HCT116 (cell line): ENCODE results near the gene MAML2. TPM values are rescaled to one million over a fixed set of nuclear protein-coding genes. Genes with fewer than 3 reads are reported as not detected.

Source experiments
- ATAC-seq: fragments of 200-7000 bp; cut with Tn5 transposase; 2 replicates; pipeline ENCODE4 v1.9.1; 2020; ENCODE audit warnings: mild to moderate bottlenecking, moderate library complexity
- BruUV-seq: library from RNA; stranded (reverse); fragments of 400-500 nt; replicated peaks from 2 replicates; lab custom pipeline; 2021; lab: Mats Ljungman, UMichigan
- CTCF ChIA-PET: fragments of 300-600 bp; sonication (Branson Sonifier 250); formaldehyde crosslinking; loops from one replicate; lab custom pipeline; 2021; ENCODE audit warnings: antibody characterized with exemption; lab: Charles Lee
- POLR2A ChIA-PET: fragments of 300-600, 350-600 bp; sonication (Branson Sonifier 250); formaldehyde crosslinking; loops from one replicate; lab custom pipeline; 2021; ENCODE audit warnings: antibody characterized with exemption; lab: Charles Lee
- RAD21 ChIA-PET, 2 experiments: fragments of 300-600 bp; sonication (Branson Sonifier 250); formaldehyde crosslinking; loops; one replicate each; lab custom pipeline; 2023; ENCODE audit warnings: low total read pairs in 2 of 2; ENCODE audit not compliant: uncharacterized antibody in 2 of 2, unreplicated experiment in 2 of 2, low non-redundant PET in 1 of 2; lab: Charles Lee
- DNase-seq: peaks from one replicate; pipeline ENCODE4 v3.0.0-alpha.2; 2010; ENCODE audit warnings: low read depth, low spot score
- H2AFZ ChIP-seq: fragments of 200-600 bp; shearing (Covaris generic), sonication (generic); 2 replicates; pipeline ENCODE4 v1.6.1; 2017; ENCODE audit warnings: low read depth, mixed run types, mixed read lengths, antibody characterized with exemption, low read length; ENCODE audit not compliant: poor library complexity, severe bottlenecking
- H3K27ac ChIP-seq: 2 replicates; pipeline ENCODE4 v1.5.1; 2012; ENCODE audit warnings: low read depth, low read length
- H3K27me3 ChIP-seq: fragments of 200-600 bp; sonication (generic); 2 replicates; pipeline ENCODE4 v1.6.1; 2016; ENCODE audit warnings: mixed run types, low read length, mixed read lengths; ENCODE audit not compliant: insufficient read depth
- H3K36me3 ChIP-seq, 2 experiments: fragments of 200-500 bp in 1 of 2; fragments of 200-600 bp in 1 of 2; sonication (Bioruptor generic) in 1 of 2; sonication (generic) in 1 of 2; 2 replicates each; pipeline versions ENCODE4 v1.5.1 to v1.6.1; 2014 to 2016; ENCODE audit warnings: low read length in 2 of 2, inconsistent platforms in 1 of 2, mixed read lengths in 1 of 2, mixed run types in 1 of 2; ENCODE audit not compliant: insufficient read depth in 2 of 2, control insufficient read depth in 1 of 2
- H3K4me1 ChIP-seq, 2 experiments: fragments of 200-600 bp in 1 of 2; sonication (generic) in 1 of 2; 2 replicates each; pipeline versions ENCODE4 v1.5.1 to v1.6.1; 2012 to 2017; ENCODE audit warnings: low read length in 2 of 2, inconsistent platforms in 1 of 2, mild to moderate bottlenecking in 1 of 2, mixed read lengths in 1 of 2, mixed run types in 1 of 2, moderate library complexity in 1 of 2; ENCODE audit not compliant: insufficient read depth in 2 of 2, control insufficient read depth in 1 of 2
- H3K4me2 ChIP-seq: fragments of 200-600 bp; sonication (generic); 2 replicates; pipeline ENCODE4 v1.6.1; 2017; ENCODE audit warnings: mixed run types, low read length, mixed read lengths
- H3K4me3 ChIP-seq, 2 experiments: fragments of 200-600 bp in 1 of 2; sonication (generic) in 1 of 2; replicated peaks in 1 of 2; 2 replicates each; pipeline ENCODE4 v1.5.1; 2011 to 2016; ENCODE audit warnings: low read length in 2 of 2, control low read depth in 1 of 2, low read depth in 1 of 2, mild to moderate bottlenecking in 1 of 2, mixed read lengths in 1 of 2, mixed run types in 1 of 2
- H3K79me2 ChIP-seq: fragments of 200-600 bp; sonication (generic); 2 replicates; pipeline ENCODE4 v1.6.1; 2017; ENCODE audit warnings: mild to moderate bottlenecking, mixed run types, low read length, moderate library complexity, mixed read lengths; ENCODE audit not compliant: insufficient read depth
- H3K9ac ChIP-seq: fragments of 200-600 bp; sonication (generic); 2 replicates; pipeline ENCODE4 v1.6.1; 2016; ENCODE audit warnings: low read length, mixed read lengths
- H3K9me2 ChIP-seq: fragments of 200-600 bp; sonication (generic), shearing (Covaris generic); 2 replicates; pipeline ENCODE4 v1.6.1; 2017; ENCODE audit warnings: mixed run types, mild to moderate bottlenecking, moderate library complexity; ENCODE audit not compliant: insufficient read depth
- H3K9me3 ChIP-seq, 2 experiments: fragments of 200-500 bp in 1 of 2; fragments of 200-600 bp in 1 of 2; sonication (Bioruptor generic) in 1 of 2; sonication (generic) in 1 of 2; 2 replicates each; pipeline ENCODE4 v1.6.1; 2014 to 2017; ENCODE audit warnings: low read length in 2 of 2, mixed read lengths in 2 of 2, inconsistent platforms in 1 of 2, low read depth in 1 of 2, mild to moderate bottlenecking in 1 of 2, mixed run types in 1 of 2, moderate library complexity in 1 of 2; ENCODE audit not compliant: control insufficient read depth in 1 of 2, insufficient read depth in 1 of 2
- H4K20me1 ChIP-seq: fragments of 200-600 bp; sonication (generic), shearing (Covaris generic); 2 replicates; pipeline ENCODE4 v1.6.1; 2017; ENCODE audit warnings: mixed run types, mild to moderate bottlenecking, moderate library complexity; ENCODE audit not compliant: insufficient read depth
- CBX3 ChIP-seq: IDR thresholded peaks from 2 replicates; pipeline ENCODE4 v1.6.1; 2012; ENCODE audit warnings: low read depth
- CEBPB ChIP-seq: IDR thresholded peaks from 2 replicates; pipeline ENCODE4 v1.6.1; 2012; ENCODE audit warnings: low read depth
- ELF1 ChIP-seq: IDR thresholded peaks from 2 replicates; pipeline ENCODE4 v1.6.1; 2012; ENCODE audit warnings: low read depth, borderline replicate concordance
- EZH2 ChIP-seq: fragments of 200-600 bp; sonication (generic); IDR thresholded peaks from 2 replicates; pipeline ENCODE4 v1.6.1; 2017; ENCODE audit warnings: antibody characterized with exemption, mixed run types
- EZH2phosphoT487 ChIP-seq: fragments of 200-600 bp; IDR thresholded peaks from 2 replicates; pipeline ENCODE4 v1.6.1; 2018; ENCODE audit warnings: antibody characterized with exemption, borderline replicate concordance
- FOSL1 ChIP-seq: IDR thresholded peaks from 2 replicates; pipeline ENCODE4 v1.6.1; 2012; ENCODE audit warnings: low read depth
- JUND ChIP-seq: IDR thresholded peaks from 2 replicates; pipeline ENCODE4 v1.6.1; 2012
- POLR2AphosphoS5 ChIP-seq: IDR thresholded peaks from 2 replicates; pipeline ENCODE4 v1.6.1; 2011; ENCODE audit warnings: mild to moderate bottlenecking, low read depth, low read length, moderate library complexity
- SIN3A ChIP-seq: IDR thresholded peaks from 2 replicates; pipeline ENCODE4 v1.6.1; 2012; ENCODE audit warnings: low read depth
- SP1 ChIP-seq: IDR thresholded peaks from 2 replicates; pipeline ENCODE4 v1.6.1; 2012; ENCODE audit warnings: low read depth
- SRF ChIP-seq: IDR thresholded peaks from 2 replicates; pipeline ENCODE4 v1.6.1; 2012; ENCODE audit warnings: low read depth
- TCF7L2 ChIP-seq: IDR thresholded peaks from 2 replicates; pipeline ENCODE4 v1.7.0; 2011; ENCODE audit warnings: borderline replicate concordance, inconsistent platforms; ENCODE audit not compliant: insufficient read depth, insufficient read length; ENCODE audit errors: extremely low read depth
- YY1 ChIP-seq: IDR thresholded peaks from 2 replicates; pipeline ENCODE4 v1.6.1; 2011; ENCODE audit warnings: low read length, low read depth, moderate library complexity, mild to moderate bottlenecking; ENCODE audit not compliant: insufficient replicate concordance; ENCODE audit errors: extremely low read depth
- ZFX ChIP-seq: fragments of 450-650 bp; IDR thresholded peaks from 2 replicates; pipeline ENCODE4 v1.6.1; 2017
- ZNF274 ChIP-seq: fragments of 200-500 bp; sonication (Bioruptor generic); IDR thresholded peaks from 2 replicates; pipeline ENCODE4 v1.6.1; 2014; ENCODE audit warnings: mild to moderate bottlenecking, low read depth, low read length, inconsistent platforms
- intact Hi-C: fragments of 100-400 bp; cut with micrococcal nuclease; formaldehyde crosslinking; loops from 2 replicates; pipeline ENCODE4 v1.10.0; 2022
- total RNA-seq: library from RNA; stranded (reverse); gene quantifications from one replicate; pipeline ENCODE4 v1.2.1, GENCODE V29; 2021; ENCODE audit not compliant: unreplicated experiment
- TF ChIP-seq, protein P1 (sequence below): IDR thresholded peaks from 2 replicates; pipeline ENCODE4 v1.6.1; 2012
- TF ChIP-seq, protein P2 (sequence below): IDR thresholded peaks from 2 replicates; pipeline ENCODE4 v1.6.1; 2012

MAML2 gene
- total RNA-seq, 1 experiment from 2014 or later, result 2.6 TPM

DNA sequence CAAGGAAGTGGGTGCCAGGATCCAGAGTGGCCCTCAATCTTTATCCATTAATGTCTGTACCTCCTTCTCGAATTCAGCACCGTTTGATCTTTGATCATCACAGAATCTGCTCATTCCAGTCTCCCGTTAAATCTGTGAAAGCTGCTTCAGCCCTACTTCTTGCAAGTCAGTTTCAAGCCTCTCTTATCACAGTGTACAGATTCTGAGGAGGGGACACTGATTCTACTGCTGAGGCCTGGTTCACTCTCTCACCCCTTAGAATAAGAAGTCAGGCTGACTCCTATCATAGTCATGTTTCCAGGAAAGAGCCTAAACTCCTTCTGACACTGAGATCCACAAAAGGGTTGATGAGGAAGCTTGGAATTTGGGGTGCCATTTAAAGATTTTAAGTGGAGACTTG is 39.0 kb downstream of the MAML2 start:
- Histone ChIP-seq H3K9ac (no peak overlapping the region), H3K4me2 (no peak overlapping the region), H3K27ac (no peak overlapping the region), H3K9me3 (no peaks in the 10 kb centered on the region), H3K79me2 (no peaks in the 10 kb centered on the region), H3K36me3 (no peaks in the 10 kb centered on the region), H3K9me2 (no peaks in the 10 kb centered on the region), H2AFZ (no peak overlapping the region), H4K20me1 (no peaks in the 10 kb centered on the region)
- ATAC-seq, result no peak
- intact Hi-C loops, result no loop called here
- no peak for DNase-seq
- no TSS peak for BruUV-seq
- CTCF ChIA-PET, result no interaction called here
- RAD21 ChIA-PET, result no interaction called here
- TF ChIP-seq CEBPB, result no peak
- no peak for TF ChIP-seq SIN3A
- no peak for TF ChIP-seq EZH2phosphoT487
- TF ChIP-seq TCF7L2, result no peak
- TF ChIP-seq, protein P1, sequence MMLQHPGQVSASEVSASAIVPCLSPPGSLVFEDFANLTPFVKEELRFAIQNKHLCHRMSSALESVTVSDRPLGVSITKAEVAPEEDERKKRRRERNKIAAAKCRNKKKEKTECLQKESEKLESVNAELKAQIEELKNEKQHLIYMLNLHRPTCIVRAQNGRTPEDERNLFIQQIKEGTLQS, result no peak
- TF ChIP-seq ELF1, result no peak
- TF ChIP-seq ZFX, result no peak
- TF ChIP-seq SRF, result no peak
- no peak for TF ChIP-seq CBX3
- no peak for TF ChIP-seq EZH2
- TF ChIP-seq, all 23 proteins: peak for 0
- Histone ChIP-seq H3K4me3 (no peak overlapping the region), H3K4me1 (peaks cover 33 to 59% of the 10 kb centered on the region in 2 experiments), H3K27me3 (no peaks in the 10 kb centered on the region)
- POLR2A ChIA-PET, result no interaction called here

DNA sequence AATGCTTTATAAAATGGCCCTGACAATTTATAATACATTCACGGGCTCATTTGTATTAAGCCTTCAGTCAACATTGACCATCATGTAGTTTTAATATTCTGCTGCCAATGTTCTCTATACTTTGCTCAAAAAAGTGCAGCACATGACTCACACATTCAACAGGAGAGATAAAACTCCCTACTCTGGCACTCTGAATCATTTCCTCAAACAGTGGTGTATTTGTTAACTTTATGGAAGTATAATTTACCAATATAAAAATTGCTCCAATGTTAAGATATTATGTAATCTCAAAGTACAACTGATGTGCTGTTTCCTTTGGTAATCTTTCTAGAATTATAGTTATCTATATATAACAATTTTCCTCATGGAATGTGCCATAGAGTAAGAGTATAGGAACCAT is 39.9 kb downstream of the MAML2 start:
- H3K9me3 ChIP-seq, result no peaks in the 10 kb centered on the region
- no peaks in the 10 kb centered on the region for H3K36me3 ChIP-seq
- H3K4me2 ChIP-seq, result peak overlapping the region; percentile 31; the same call in 1 of the 2 replicates
- no peak overlapping the region for H3K27ac ChIP-seq
- no peak overlapping the region for H3K4me3 ChIP-seq
- no peaks in the 10 kb centered on the region for H3K27me3 ChIP-seq
- H2AFZ ChIP-seq, result no peak overlapping the region
- CTCF ChIA-PET, result no interaction called here
- RAD21 ChIA-PET, result no interaction called here
- H3K79me2 ChIP-seq, result no peaks in the 10 kb centered on the region
- TF ChIP-seq ZNF274 (no peak), ZFX (no peak), POLR2AphosphoS5 (no peak), CBX3 (peak; percentile 44; the same call in 1 of the 2 replicates), JUND (peak; percentile 51), YY1 (no peak), SP1 (0 out of 2 replicates have a peak, but pooled peaks have one; percentile 23), SRF (no peak), EZH2 (no peak), CEBPB (0 out of 2 replicates have a peak, but pooled peaks have one; percentile 30), ELF1 (no peak), FOSL1 (peak; percentile 55)
- TF ChIP-seq, protein P2, sequence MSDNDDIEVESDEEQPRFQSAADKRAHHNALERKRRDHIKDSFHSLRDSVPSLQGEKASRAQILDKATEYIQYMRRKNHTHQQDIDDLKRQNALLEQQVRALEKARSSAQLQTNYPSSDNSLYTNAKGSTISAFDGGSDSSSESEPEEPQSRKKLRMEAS, result peak; percentile 27; the same call in 1 of the 2 replicates
- TF ChIP-seq, protein P1, result no peak
- intact Hi-C loops, result no loop called here
- BruUV-seq, result no TSS peak
- POLR2A ChIA-PET, result no interaction called here
- no peaks in the 10 kb centered on the region; the same call in 1 of the 2 replicates for H3K9me2 ChIP-seq
- H3K4me1 ChIP-seq, result peaks cover 23 to 50% of the 10 kb centered on the region in 2 experiments
- ATAC-seq (no peak), DNase-seq (no peak)
- no peaks in the 10 kb centered on the region for H4K20me1 ChIP-seq
- no peak overlapping the region for H3K9ac ChIP-seq
